Embryonic facial prominence (tissue), 1 donor: ENCODE data around the gene RABAC1.

Source experiments
- DNase-seq: peaks from one replicate; pipeline ENCODE4 v3.0.0-alpha.2; 2016; ENCODE audit errors: extremely low spot score

The RABAC1 gene

GRCh38 chr19:41988947-41989346, 29.8 kb upstream of the RABAC1 start:
- no peak for DNase-seq

GRCh38 chr19:41987141-41987860, 28.2 kb upstream of the RABAC1 start:
- no peak for DNase-seq

- no peak for DNase-seq
Observed at GRCh38 chr19:41984961-41985360, 25.8 kb upstream of the RABAC1 start.

GRCh38 chr19:41981724-41982123, 22.6 kb upstream of the RABAC1 start:
- no peak for DNase-seq

- DNase-seq = no peak
Observed at GRCh38 chr19:41978470-41978869, 19.3 kb upstream of the RABAC1 start.

GRCh38 chr19:41977916-41978315, 18.8 kb upstream of the RABAC1 start:
- no peak for DNase-seq

GRCh38 chr19:41974652-41975051, 15.5 kb upstream of the RABAC1 start:
- no peak for DNase-seq

GRCh38 chr19:41971363-41971762, 12.2 kb upstream of the RABAC1 start:
- no peak for DNase-seq

GRCh38 chr19:41969772-41970458, 10.8 kb upstream of the RABAC1 start:
- DNase-seq = no peak

- no peak for DNase-seq
Observed at GRCh38 chr19:41968751-41969595, 9.9 kb upstream of the RABAC1 start.

GRCh38 chr19:41967054-41967783, 8.1 kb upstream of the RABAC1 start:
- no peak for DNase-seq

- DNase-seq = no peak
Observed at GRCh38 chr19:41965106-41965505, 6.0 kb upstream of the RABAC1 start.

- no peak for DNase-seq
Observed at GRCh38 chr19:41960973-41961372, 1.9 kb upstream of the RABAC1 start.

GRCh38 chr19:41958367-41959055, 610 bp downstream of the RABAC1 start:
- DNase-seq = peak; percentile 43

- peak; percentile 53 for DNase-seq
Observed at GRCh38 chr19:41957838-41958366, 1.2 kb downstream of the RABAC1 start.

- no peak for DNase-seq
Observed at GRCh38 chr19:41957161-41957837, 1.8 kb downstream of the RABAC1 start.

GRCh38 chr19:41956621-41957020, 2.5 kb downstream of the RABAC1 start:
- DNase-seq = no peak

- no peak for DNase-seq
Observed at GRCh38 chr19:41955521-41955920, 3.6 kb downstream of the RABAC1 start.

- DNase-seq = no peak
Observed at GRCh38 chr19:41951686-41952172, 7.4 kb downstream of the RABAC1 start.

- no peak for DNase-seq
Observed at GRCh38 chr19:41947091-41947490, 12.0 kb downstream of the RABAC1 start.
